GM19193 (cell line): ENCODE data around the gene DNAJC28.

Experiments used
- POLR2A ChIP-seq: IDR thresholded peaks from 4 replicates; pipeline ENCODE4 v1.6.1; 2011; ENCODE audit not compliant: insufficient read depth, insufficient read length; ENCODE audit errors: extremely low read depth

Gene DNAJC28, protein sequence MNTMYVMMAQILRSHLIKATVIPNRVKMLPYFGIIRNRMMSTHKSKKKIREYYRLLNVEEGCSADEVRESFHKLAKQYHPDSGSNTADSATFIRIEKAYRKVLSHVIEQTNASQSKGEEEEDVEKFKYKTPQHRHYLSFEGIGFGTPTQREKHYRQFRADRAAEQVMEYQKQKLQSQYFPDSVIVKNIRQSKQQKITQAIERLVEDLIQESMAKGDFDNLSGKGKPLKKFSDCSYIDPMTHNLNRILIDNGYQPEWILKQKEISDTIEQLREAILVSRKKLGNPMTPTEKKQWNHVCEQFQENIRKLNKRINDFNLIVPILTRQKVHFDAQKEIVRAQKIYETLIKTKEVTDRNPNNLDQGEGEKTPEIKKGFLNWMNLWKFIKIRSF

DNA sequence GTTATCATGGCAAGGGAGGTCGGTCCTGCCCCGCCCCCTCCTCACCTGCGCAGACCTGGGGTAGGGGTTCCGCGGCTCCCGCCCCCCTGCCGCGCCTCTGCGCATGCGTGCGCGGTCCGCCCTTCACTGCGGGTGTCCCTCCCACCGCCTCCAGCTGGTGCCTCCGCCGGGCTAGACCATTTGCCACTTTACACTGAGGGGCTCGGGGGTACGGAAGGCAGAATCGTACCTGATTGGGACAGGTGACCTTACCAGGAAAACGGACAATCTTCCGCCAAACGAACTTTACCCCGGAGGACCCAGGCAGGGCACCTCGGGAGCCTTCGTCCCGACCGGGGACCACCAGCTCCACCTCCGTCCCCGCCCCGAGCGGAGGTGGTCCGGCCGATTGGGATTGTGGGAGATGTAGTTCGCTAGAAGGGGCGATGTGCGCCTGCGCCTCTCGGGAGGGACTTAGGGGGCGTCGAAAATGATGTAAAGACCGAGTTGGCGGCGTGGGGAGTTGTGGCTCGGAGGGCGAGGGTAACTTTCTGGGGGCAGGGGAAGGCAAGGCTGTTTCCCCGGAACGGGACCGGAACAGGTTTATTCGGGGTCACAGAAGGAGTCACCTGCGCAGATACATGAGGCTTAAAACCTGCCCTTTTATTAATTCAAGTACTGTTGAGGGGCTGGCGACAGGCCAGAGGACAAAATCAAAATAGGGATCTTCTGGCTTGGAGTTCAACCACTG lies at the start of gene DNAJC28:
DNAJC28 (minus strand) TSS at position 344 of the 730 bp plus-strand sequence. CDS start 2,323 bp downstream, outside the sequence.
- peak; percentile 41 for TF ChIP-seq POLR2A

DNA sequence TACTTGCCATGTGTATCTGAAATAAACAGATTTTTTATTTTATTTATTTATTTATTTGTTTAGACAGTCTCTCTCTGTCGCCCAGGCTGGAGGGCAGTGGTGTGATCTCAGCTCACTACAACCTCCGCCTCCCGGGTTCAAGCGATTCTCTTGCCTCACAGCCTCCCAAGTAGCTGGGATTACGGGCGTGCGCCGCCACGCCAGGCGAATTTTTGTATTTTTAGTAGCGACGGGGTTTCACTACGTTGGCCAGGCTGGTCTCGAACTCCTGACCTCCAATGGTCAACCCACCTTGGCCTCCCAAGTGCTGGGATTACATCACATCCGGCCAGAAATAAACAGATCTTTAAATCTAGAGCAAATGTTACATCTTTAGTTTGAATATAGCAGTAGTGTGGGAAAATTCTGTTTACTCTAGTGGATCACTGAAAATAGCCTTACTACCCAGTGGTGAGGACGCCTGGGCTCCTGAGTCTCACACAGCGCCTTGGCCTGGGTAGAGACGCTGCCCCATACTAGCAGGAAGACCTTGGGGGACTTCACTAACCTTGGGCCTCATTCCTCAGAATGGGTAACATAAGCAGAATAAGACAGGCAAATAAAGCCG lies 49.7 kb upstream of the DNAJC28 start:
- TF ChIP-seq POLR2A = no peak

DNA sequence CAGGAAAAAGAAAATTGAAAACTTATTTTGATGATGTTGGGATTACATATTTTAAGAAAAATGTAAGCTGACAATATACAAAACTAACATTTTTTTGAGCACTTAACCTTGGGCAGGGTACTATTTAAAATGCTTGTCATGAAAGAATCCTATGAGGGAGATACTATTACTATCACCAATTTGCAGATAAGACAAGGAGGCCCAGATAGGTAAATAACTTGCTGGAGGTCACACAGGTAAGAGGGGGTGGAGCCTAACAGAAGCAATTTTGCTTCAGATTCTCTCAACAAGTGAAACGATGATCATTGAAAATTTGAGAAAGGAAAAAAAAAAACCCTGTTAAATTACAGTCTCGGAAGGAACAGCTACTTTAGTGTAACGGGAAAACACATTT lies 49.2 kb upstream of the DNAJC28 start:
- TF ChIP-seq POLR2A = no peak

DNA sequence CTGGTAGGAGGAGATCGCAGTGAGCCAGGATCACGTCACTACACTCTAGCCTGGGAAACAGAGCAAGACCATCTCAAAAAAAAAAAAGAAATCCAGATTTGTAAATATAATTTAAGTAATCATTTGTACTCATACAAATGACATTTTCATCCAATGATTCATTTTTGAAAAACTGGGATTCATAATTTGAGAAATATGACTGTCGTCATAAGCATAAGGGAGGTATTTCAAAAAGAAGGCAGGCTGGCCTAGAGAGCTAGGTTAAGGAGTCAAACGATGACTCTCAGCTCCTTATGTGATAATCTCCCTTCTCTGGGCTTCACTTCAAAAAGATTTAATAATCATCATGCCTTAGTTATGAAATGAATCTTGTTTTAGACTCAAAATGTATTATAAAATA lies 48.1 kb upstream of the DNAJC28 start:
- no peak for TF ChIP-seq POLR2A

DNA sequence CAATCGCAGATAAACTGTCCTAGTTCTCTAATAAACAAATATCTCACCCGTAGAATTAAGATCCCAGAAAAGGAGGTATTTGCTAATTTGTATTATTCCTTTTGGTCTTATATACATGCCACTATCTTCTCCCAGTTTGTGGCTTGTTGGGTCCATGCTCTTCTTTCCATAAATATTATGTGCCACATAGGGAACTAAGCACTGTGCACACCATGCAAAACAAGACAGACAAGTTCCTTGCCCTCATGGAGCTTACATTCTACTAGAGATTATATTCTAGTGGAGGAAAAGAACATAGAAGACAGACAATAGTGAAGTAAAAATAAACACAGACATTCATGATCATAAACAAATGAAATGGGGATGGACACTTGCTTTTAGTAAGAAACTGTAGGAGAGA lies 45.7 kb upstream of the DNAJC28 start:
- no peak for TF ChIP-seq POLR2A

DNA sequence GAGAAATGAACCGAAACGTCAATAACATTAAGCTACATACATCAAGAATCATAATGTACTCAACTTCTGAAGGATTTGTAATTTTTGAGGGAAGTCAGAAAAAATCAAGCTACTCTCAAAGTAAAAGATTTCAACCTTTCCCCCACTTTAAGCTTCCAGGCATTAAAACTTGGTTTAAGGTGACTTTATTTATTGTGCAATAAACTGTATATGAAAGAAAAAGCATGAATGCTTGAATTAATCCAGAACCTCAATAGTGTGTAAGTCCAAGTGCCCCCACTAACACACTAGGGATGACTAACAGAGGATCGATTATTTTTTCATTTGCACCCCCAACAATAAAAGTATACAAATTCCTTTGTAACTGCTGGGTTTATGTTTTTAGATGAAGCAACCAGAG lies 39.5 kb upstream of the DNAJC28 start:
- no peak for TF ChIP-seq POLR2A

DNA sequence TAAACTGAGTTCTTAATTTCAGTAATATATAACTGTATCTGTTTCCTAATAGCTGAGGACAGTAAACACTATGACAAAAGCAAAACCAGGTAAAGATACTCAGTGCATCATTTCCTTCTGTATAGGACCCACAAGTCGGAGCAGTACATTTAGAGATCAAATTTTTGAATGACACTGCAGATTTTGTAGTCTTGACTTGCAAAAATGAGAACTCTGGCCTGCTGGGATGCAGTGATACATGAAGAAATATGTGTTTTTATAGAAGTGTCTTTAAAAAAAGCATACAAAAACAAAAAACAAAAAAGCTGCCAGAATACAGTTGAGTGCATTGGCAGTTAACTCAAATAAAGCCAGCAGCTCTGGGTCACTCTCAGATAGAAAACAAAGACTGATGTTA lies 31.4 kb upstream of the DNAJC28 start:
- TF ChIP-seq POLR2A = no peak

DNA sequence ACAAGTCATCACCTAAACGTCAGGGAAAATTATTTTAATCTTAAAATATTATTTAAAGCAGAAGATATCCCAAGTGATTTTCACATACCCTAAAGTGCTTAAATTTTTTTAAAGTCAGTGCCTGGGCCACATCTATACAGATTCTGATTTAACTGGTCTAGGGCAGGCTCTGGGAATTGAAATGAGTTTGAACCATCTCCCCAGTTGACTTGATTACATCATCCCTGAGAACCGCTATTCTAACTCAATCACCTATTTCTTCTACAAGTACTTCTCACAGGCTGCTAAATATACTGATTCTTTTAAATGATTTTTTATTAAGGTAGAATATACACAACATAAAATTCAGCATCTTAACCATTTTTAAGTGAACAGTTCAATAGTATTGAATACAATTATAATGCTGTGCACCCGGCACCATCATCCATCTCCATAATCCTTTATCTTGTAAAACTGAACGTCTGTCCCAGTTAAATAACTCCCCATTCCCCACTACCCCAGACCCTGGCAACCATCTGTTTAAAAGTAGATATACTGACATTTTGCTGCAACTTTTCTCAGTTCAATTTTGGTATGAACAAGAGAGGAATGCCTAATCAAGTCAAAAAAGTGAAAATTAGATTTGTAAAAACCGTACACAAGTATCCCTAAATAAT lies 30.9 kb upstream of the DNAJC28 start:
- no peak for TF ChIP-seq POLR2A

DNA sequence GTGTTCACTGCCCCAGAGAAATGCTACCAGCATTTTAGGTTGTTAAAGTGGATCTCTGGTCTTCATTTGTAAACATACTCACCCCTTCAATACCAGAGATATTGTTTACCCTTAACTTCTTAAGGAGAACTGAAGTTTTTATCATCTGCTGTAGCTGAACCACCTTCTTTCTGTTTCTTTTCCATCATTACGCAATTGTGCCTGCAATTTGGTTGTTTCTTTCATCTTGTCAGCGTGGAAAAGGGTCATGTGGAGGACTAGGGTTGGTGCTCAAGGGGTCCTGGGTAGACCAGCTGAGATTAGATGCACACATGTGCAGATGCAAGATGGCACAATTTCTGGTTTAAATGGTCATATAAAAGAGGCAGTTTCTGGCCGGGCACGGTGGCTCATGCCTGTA lies 27.4 kb upstream of the DNAJC28 start:
- TF ChIP-seq POLR2A = no peak

DNA sequence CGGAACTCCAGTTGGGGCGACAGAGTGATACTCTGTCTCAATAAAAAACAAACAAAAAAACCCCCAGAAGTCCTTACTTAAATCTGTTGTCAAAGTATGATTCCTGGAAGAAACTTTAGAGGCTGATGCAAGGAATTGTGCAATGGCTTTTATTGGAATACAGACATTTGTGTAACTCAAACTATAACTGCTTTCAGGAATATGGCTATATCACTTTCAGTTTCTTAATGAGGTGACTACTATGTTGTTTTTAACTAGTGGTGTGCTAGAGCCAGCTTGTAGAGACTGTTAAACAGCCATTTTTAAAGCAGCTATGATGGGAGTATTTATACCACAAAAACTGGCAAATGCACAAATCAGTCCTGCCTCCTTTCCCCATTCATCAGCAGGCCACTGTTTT lies 22.7 kb upstream of the DNAJC28 start:
- TF ChIP-seq POLR2A = no peak

DNA sequence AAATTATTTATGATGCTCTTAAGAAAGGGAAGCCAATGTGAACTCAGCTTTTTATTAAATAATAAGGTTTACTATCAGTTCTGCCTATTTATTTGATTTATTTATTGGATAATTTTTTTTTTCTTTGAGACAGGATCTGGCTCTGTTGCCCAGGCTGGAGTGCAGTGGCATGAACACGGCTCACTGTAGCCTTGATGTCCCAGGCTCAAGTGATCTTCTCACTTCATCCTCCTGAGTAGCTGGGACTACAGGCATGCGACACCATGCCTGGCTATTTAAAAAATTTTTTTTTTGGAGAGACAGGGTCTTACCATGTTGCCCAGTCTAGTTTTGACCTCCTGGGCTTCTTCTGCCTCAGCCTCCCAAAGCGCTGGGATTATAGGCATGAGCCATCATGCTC lies 21.0 kb upstream of the DNAJC28 start:
- TF ChIP-seq POLR2A = no peak

DNA sequence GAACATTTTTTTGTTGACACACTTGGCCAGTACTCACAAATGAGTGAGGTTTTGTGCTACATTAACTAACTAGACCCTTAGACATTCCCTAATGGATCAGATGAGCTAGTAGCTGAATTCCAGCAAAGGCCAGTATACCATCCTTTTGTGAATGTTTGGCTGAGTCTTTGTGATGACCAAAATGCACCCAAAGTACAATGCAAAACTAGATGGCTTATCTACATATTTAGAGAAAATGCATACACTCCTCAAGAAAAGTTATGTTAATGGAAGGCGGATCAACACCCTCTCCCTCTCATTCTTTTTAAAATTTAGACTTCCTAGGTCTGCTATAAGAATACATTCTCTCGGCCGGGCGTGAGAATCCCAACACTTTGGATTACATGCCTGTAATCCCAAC lies 20.1 kb upstream of the DNAJC28 start:
- TF ChIP-seq POLR2A = no peak

DNA sequence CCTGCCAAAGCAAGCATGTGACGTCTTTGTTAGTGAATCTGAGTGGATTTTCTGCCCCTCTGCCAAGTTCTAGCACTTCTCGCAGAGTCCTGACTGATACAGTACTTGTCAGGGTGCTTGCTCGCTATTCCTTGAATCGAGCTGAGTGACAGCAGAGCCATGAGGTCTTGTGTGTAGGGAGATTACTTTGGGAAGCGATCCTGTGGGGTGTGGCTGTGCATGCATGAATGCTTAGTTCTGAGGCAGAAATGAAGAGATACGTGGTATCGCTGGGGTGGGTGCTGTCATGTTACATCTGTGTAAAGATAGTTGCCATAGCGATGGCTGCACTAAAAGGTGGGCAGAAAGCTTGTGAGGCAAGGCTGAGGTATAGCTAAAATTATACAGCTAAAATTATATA lies 19.3 kb upstream of the DNAJC28 start:
- no peak for TF ChIP-seq POLR2A

DNA sequence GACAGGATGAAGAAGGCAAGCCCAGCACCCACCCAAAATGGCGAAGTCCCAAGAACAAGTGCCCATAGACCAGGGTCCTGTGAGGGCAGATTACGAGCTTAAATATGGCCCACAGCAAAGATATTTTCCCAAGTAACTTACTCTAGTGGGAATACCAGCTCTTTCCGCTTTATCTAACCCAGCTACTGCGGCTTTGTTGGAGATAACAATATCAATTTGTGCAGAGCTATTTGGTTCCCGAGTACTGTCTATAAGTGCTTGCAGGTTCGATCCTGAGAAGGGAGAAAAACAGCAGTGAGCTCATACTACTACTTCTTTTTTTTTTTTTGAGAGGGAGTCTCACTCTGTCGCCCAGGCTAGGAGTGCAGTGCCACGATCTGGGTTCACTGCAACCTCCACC lies 14.3 kb upstream of the DNAJC28 start:
- no peak for TF ChIP-seq POLR2A

DNA sequence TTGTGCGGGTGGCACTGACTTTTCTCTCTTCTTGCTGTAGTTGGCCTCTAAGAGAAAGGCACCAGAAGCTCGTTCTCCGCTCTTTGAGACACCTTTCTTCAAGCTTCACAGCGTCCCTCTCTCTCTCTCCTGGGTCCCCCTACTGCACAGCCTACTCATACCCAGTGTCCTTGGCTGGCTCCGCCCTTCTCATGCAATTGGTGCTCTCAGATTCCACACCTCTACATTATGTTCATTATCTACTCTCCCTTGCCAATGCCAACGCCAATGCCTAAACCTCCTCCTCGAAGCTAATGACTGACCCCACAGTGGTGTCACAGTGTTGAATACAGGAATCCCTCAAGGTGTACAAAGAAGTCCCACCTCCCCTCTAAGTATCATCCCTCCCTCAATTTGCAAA lies 4.8 kb upstream of the DNAJC28 start:
- TF ChIP-seq POLR2A = no peak
